ENCODE data around the gene FBXO40.
A peak's percentile ranks its signal among the peaks of the same experiment; 100 is the strongest.

FBXO40 gene

GRCh38 chr3:121660356-121661171 lies 67.4 kb downstream of the FBXO40 start, which contains the start of gene HCLS1:
HCLS1 (minus strand) TSS chr3:121660903; CDS start chr3:121658347, 2,556 bp downstream.
- peak within 1 kb of the TSS in 1 of 2 experiments; percentile 4 for H3K18ac ChIP-seq (ENCODE audit: low read depth in 1 of 2, low read length in 2 of 2)
- H3K14ac ChIP-seq (ENCODE audit: low read length in 2 of 2), result no peak within 1 kb of the TSS
- H3K4me1 ChIP-seq (ENCODE audit: control insufficient read depth, insufficient read depth, low read depth, low read length), result no peaks in the 10 kb centered on the region
- H2BK120ac ChIP-seq (ENCODE audit: low read depth, low read length), result no peak within 1 kb of the TSS
- no peak within 1 kb of the TSS for H3K4me2 ChIP-seq (ENCODE audit: low read length, poor library complexity, severe bottlenecking)
- H2AK5ac ChIP-seq (ENCODE audit: low read length, severe bottlenecking), result no peak within 1 kb of the TSS
- H2BK12ac ChIP-seq (ENCODE audit: low read length in 2 of 2), result no peak within 1 kb of the TSS
- no peak within 1 kb of the TSS for H3K4ac ChIP-seq (ENCODE audit: low read depth in 1 of 2, low read length in 2 of 2)
- no peak within 1 kb of the TSS for H3K4me3 ChIP-seq (ENCODE audit: insufficient read depth in 1 of 2, low read depth in 1 of 2, low read length in 2 of 2)
- no peak within 1 kb of the TSS for H2BK5ac ChIP-seq (ENCODE audit: low read depth, low read length, poor library complexity, severe bottlenecking)
- peaks cover 22 to 42% of the 10 kb centered on the region in 2 experiments for H3K36me3 ChIP-seq (ENCODE audit: control insufficient read depth in 1 of 2, insufficient read depth in 2 of 2, low read depth in 1 of 2, low read length in 2 of 2)
- H3K27me3 ChIP-seq (ENCODE audit: control insufficient read depth in 1 of 2, insufficient read depth in 1 of 2, low read length in 2 of 2), result no peaks in the 10 kb centered on the region
- no peak for DNase-seq
- H2BK15ac ChIP-seq (ENCODE audit: low read depth, poor library complexity, severe bottlenecking), result no peak within 1 kb of the TSS
- H3K27ac ChIP-seq (ENCODE audit: low read length, poor library complexity, severe bottlenecking), result no peak within 1 kb of the TSS
- no peak within 1 kb of the TSS for H4K8ac ChIP-seq (ENCODE audit: low read length)
- H3K23ac ChIP-seq (ENCODE audit: low read length in 2 of 2), result no peak within 1 kb of the TSS
- H3K9ac ChIP-seq (ENCODE audit: low read length), result no peak within 1 kb of the TSS
- H4K91ac ChIP-seq (ENCODE audit: low read length), result no peak within 1 kb of the TSS
- H3K79me1 ChIP-seq (replicated peaks; ENCODE audit: low read length, poor library complexity, severe bottlenecking), result no peaks in the 10 kb centered on the region
- no peaks in the 10 kb centered on the region for H3K9me3 ChIP-seq (ENCODE audit: control insufficient read depth, low read length)
- 83% methylated on average over 7 of the region's 9 CpGs for WGBS
- H2AFZ ChIP-seq (ENCODE audit: low read depth, low read length), result no peak within 1 kb of the TSS

- no peaks in the 10 kb centered on the region for H3K79me1 ChIP-seq (replicated peaks; ENCODE audit: low read length, poor library complexity, severe bottlenecking)
- H3K27me3 ChIP-seq (ENCODE audit: control insufficient read depth in 1 of 2, insufficient read depth in 1 of 2, low read length in 2 of 2), result no peaks in the 10 kb centered on the region
- WGBS, result 100% methylated on average over 6 of the region's 6 CpGs
- H2BK5ac ChIP-seq (ENCODE audit: low read depth, low read length, poor library complexity, severe bottlenecking), result no peak overlapping the region
- H3K23ac ChIP-seq (ENCODE audit: low read length in 2 of 2), result no peak overlapping the region
- H3K27ac ChIP-seq (ENCODE audit: low read length, poor library complexity, severe bottlenecking), result no peak overlapping the region
- no peaks in the 10 kb centered on the region for H3K4me1 ChIP-seq (ENCODE audit: control insufficient read depth, insufficient read depth, low read depth, low read length)
- no peaks in the 10 kb centered on the region for H3K9me3 ChIP-seq (ENCODE audit: control insufficient read depth, low read length)
- no peak overlapping the region for H2AK5ac ChIP-seq (ENCODE audit: low read length, severe bottlenecking)
- DNase-seq, result no peak
- no peak overlapping the region for H3K9ac ChIP-seq (ENCODE audit: low read length)
- H4K91ac ChIP-seq (ENCODE audit: low read length), result no peak overlapping the region
- H4K8ac ChIP-seq (ENCODE audit: low read length), result no peak overlapping the region
- H2AFZ ChIP-seq (ENCODE audit: low read depth, low read length), result no peak overlapping the region
- no peak overlapping the region for H3K4me3 ChIP-seq (ENCODE audit: insufficient read depth in 1 of 2, low read depth in 1 of 2, low read length in 2 of 2)
- no peak overlapping the region for H2BK12ac ChIP-seq (ENCODE audit: low read length in 2 of 2)
- H3K36me3 ChIP-seq (ENCODE audit: control insufficient read depth in 1 of 2, insufficient read depth in 2 of 2, low read depth in 1 of 2, low read length in 2 of 2), result peaks cover 28 to 50% of the 10 kb centered on the region in 2 experiments
- no peak overlapping the region for H2BK120ac ChIP-seq (ENCODE audit: low read depth, low read length)
- no peak overlapping the region for H3K4me2 ChIP-seq (ENCODE audit: low read length, poor library complexity, severe bottlenecking)
- H2BK15ac ChIP-seq (ENCODE audit: low read depth, poor library complexity, severe bottlenecking), result no peak overlapping the region
- H3K4ac ChIP-seq (ENCODE audit: low read depth in 1 of 2, low read length in 2 of 2), result no peak overlapping the region
- H3K18ac ChIP-seq (ENCODE audit: low read depth in 1 of 2, low read length in 2 of 2), result no peak overlapping the region
- H3K14ac ChIP-seq (ENCODE audit: low read length in 2 of 2), result no peak overlapping the region
These were observed 68.2 kb downstream of the FBXO40 start for GRCh38 chr3:121661376-121661775.

- H3K27ac ChIP-seq (ENCODE audit: low read length, poor library complexity, severe bottlenecking), result no peak overlapping the region
- H3K9me3 ChIP-seq (ENCODE audit: control insufficient read depth, low read length), result no peaks in the 10 kb centered on the region
- no peak overlapping the region for H2AK5ac ChIP-seq (ENCODE audit: low read length, severe bottlenecking)
- no peak overlapping the region for H2AFZ ChIP-seq (ENCODE audit: low read depth, low read length)
- H3K18ac ChIP-seq (ENCODE audit: low read depth in 1 of 2, low read length in 2 of 2), result no peak overlapping the region
- H4K91ac ChIP-seq (ENCODE audit: low read length), result no peak overlapping the region
- H3K23ac ChIP-seq (ENCODE audit: low read length in 2 of 2), result no peak overlapping the region
- DNase-seq, result no peak
- H2BK15ac ChIP-seq (ENCODE audit: low read depth, poor library complexity, severe bottlenecking), result no peak overlapping the region
- H4K8ac ChIP-seq (ENCODE audit: low read length), result no peak overlapping the region
- H2BK120ac ChIP-seq (ENCODE audit: low read depth, low read length), result no peak overlapping the region
- no peak overlapping the region for H2BK12ac ChIP-seq (ENCODE audit: low read length in 2 of 2)
- H3K4me3 ChIP-seq (ENCODE audit: insufficient read depth in 1 of 2, low read depth in 1 of 2, low read length in 2 of 2), result no peak overlapping the region
- no peak overlapping the region for H2BK5ac ChIP-seq (ENCODE audit: low read depth, low read length, poor library complexity, severe bottlenecking)
- no peaks in the 10 kb centered on the region for H3K27me3 ChIP-seq (ENCODE audit: control insufficient read depth in 1 of 2, insufficient read depth in 1 of 2, low read length in 2 of 2)
- H3K4ac ChIP-seq (ENCODE audit: low read depth in 1 of 2, low read length in 2 of 2), result no peak overlapping the region
- H3K4me2 ChIP-seq (ENCODE audit: low read length, poor library complexity, severe bottlenecking), result no peak overlapping the region
- H3K14ac ChIP-seq (ENCODE audit: low read length in 2 of 2), result no peak overlapping the region
- H3K79me1 ChIP-seq (replicated peaks; ENCODE audit: low read length, poor library complexity, severe bottlenecking), result peaks cover 2% of the 10 kb centered on the region
- no peaks in the 10 kb centered on the region for H3K4me1 ChIP-seq (ENCODE audit: control insufficient read depth, insufficient read depth, low read depth, low read length)
- H3K9ac ChIP-seq (ENCODE audit: low read length), result no peak overlapping the region
- peaks cover 31 to 64% of the 10 kb centered on the region in 2 experiments for H3K36me3 ChIP-seq (ENCODE audit: control insufficient read depth in 1 of 2, insufficient read depth in 2 of 2, low read depth in 1 of 2, low read length in 2 of 2)
These were observed 69.6 kb downstream of the FBXO40 start for GRCh38 chr3:121662742-121663141.

- H2BK12ac ChIP-seq (ENCODE audit: low read length in 2 of 2), result no peak overlapping the region
- no peak overlapping the region for H2BK15ac ChIP-seq (ENCODE audit: low read depth, poor library complexity, severe bottlenecking)
- no peaks in the 10 kb centered on the region for H3K9me3 ChIP-seq (ENCODE audit: control insufficient read depth, low read length)
- H4K91ac ChIP-seq (ENCODE audit: low read length), result no peak overlapping the region
- H3K27me3 ChIP-seq (ENCODE audit: control insufficient read depth in 1 of 2, insufficient read depth in 1 of 2, low read length in 2 of 2), result no peaks in the 10 kb centered on the region
- no peak overlapping the region for H2BK5ac ChIP-seq (ENCODE audit: low read depth, low read length, poor library complexity, severe bottlenecking)
- H3K23ac ChIP-seq (ENCODE audit: low read length in 2 of 2), result no peak overlapping the region
- no peaks in the 10 kb centered on the region for H3K4me1 ChIP-seq (ENCODE audit: control insufficient read depth, insufficient read depth, low read depth, low read length)
- H3K18ac ChIP-seq (ENCODE audit: low read depth in 1 of 2, low read length in 2 of 2), result no peak overlapping the region
- H2AFZ ChIP-seq (ENCODE audit: low read depth, low read length), result no peak overlapping the region
- H3K9ac ChIP-seq (ENCODE audit: low read length), result no peak overlapping the region
- no peak overlapping the region for H3K4me3 ChIP-seq (ENCODE audit: insufficient read depth in 1 of 2, low read depth in 1 of 2, low read length in 2 of 2)
- no peak overlapping the region for H3K4ac ChIP-seq (ENCODE audit: low read depth in 1 of 2, low read length in 2 of 2)
- no peak overlapping the region for H4K8ac ChIP-seq (ENCODE audit: low read length)
- DNase-seq, result no peak
- peaks cover 3% of the 10 kb centered on the region for H3K79me1 ChIP-seq (replicated peaks; ENCODE audit: low read length, poor library complexity, severe bottlenecking)
- H3K36me3 ChIP-seq (ENCODE audit: control insufficient read depth in 1 of 2, insufficient read depth in 2 of 2, low read depth in 1 of 2, low read length in 2 of 2), result peaks cover 33 to 68% of the 10 kb centered on the region in 2 experiments
- no peak overlapping the region for H3K27ac ChIP-seq (ENCODE audit: low read length, poor library complexity, severe bottlenecking)
- no peak overlapping the region for H3K14ac ChIP-seq (ENCODE audit: low read length in 2 of 2)
- H2AK5ac ChIP-seq (ENCODE audit: low read length, severe bottlenecking), result no peak overlapping the region
- WGBS, result 100% methylated on average over 1 of the region's 2 CpGs
- no peak overlapping the region for H3K4me2 ChIP-seq (ENCODE audit: low read length, poor library complexity, severe bottlenecking)
- no peak overlapping the region for H2BK120ac ChIP-seq (ENCODE audit: low read depth, low read length)
These were observed 70.1 kb downstream of the FBXO40 start for GRCh38 chr3:121663171-121663847.

All from mesenchymal stem cell (in vitro differentiated cells and primary cell).